ENCODE measurements around the gene CLK1. TPM values are rescaled to one million over a fixed set of nuclear protein-coding genes. Genes with fewer than 3 reads are reported as not detected.

CLK1 gene
- total RNA-seq, 2 experiments from 2014 or later: 74.9 to 104 TPM

DNA sequence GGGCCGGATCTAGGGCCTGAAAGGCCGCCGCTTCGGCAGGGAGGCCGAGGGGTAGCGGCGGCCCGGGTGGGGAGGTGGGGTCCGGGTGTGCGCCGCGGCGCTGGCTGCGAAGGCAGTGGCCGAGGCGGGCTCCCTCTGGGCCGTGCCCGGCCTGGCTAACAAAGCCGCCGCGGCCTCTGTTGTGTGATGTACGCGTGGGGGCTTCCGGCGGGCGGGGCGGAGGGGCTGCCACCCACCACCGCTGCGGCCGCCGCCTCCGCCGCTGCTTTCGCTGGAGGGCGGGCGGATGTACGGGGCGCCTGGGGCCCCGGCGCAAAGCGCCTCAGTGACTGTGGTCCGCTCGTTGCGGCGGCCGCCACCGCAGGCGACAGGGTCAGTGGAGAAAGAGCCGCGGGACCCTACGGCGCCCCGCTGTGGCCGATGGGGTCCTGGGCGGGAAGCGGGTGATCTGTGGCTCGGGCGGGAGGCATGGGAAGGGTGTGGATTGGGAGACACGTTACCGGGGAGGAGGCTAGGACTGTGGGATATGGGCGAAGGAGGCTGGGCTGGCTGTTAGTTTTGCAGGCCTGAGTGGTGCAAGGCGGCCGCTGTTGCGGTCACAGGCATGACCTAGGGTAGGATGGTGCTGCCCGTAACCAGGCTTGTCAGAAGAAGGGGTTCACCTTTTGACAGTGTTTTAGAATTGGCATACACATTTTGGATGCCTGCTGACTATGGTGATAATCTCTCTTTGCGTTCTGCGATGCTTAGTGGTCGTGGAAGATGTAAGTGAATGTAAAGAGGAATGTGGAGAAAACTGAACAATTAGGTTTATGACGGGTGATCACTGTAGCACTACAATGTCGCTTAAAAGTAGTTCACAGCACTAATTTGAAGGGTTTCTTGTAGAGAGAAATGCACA is 52.1 kb downstream of the CLK1 start:
- no peaks in the 10 kb centered on the region for H3K9me3 ChIP-seq (ENCODE audit: low read length)
- H3K27ac ChIP-seq (ENCODE audit: low read depth, low read length, poor library complexity, severe bottlenecking): peak overlapping the region; percentile 78
- H3K4me2 ChIP-seq (ENCODE audit: low read length): peak overlapping the region; percentile 81
- peak overlapping the region; percentile 93 for H3K4me3 ChIP-seq (ENCODE audit: low read depth, low read length, poor library complexity, severe bottlenecking)
- H3K4me1 ChIP-seq (ENCODE audit: insufficient read depth, low read length, poor library complexity, severe bottlenecking): peaks cover 28% of the 10 kb centered on the region
- DNase-seq (ENCODE audit: low spot score): peak; percentile 77
- peak overlapping the region; percentile 55 for H2AFZ ChIP-seq (ENCODE audit: low read length)
- H3K36me3 ChIP-seq (ENCODE audit: insufficient read depth, low read length): peaks cover 50% of the 10 kb centered on the region
- peaks cover 25% of the 10 kb centered on the region for H4K20me1 ChIP-seq (ENCODE audit: insufficient read depth, low read length)
- POLR2A ChIA-PET: interaction anchor here (1.0 to 1.5 kb wide), 2 partner anchors 51 to 99 kb away, joined by 3 to 8 read pairs; no protein-coding TSS in a partner anchor
- H3K79me2 ChIP-seq (ENCODE audit: insufficient read depth, low read depth, low read length): peaks cover 45% of the 10 kb centered on the region
- H3K9me2 ChIP-seq (ENCODE audit: insufficient read depth, low read length): no peaks in the 10 kb centered on the region
- intact Hi-C loops (cut with micrococcal nuclease; ENCODE audit: unreplicated experiment): loop anchor here (1.0 to 5.0 kb wide), 6 partner anchors 50 to 640 kb away; partner anchors contain the start of genes NIF3L1, PPIL3, SGO2 and STRADB
- no TSS peak for BruUV-seq (replicated peaks)
- CTCF ChIA-PET (ENCODE audit: unreplicated experiment): no interaction called here
- no peak for TF ChIP-seq EZH2phosphoT487 (IDR thresholded peaks at IDR 0.05; ENCODE audit: borderline replicate concordance, low read depth, low read length)
- TF ChIP-seq, protein P1, sequence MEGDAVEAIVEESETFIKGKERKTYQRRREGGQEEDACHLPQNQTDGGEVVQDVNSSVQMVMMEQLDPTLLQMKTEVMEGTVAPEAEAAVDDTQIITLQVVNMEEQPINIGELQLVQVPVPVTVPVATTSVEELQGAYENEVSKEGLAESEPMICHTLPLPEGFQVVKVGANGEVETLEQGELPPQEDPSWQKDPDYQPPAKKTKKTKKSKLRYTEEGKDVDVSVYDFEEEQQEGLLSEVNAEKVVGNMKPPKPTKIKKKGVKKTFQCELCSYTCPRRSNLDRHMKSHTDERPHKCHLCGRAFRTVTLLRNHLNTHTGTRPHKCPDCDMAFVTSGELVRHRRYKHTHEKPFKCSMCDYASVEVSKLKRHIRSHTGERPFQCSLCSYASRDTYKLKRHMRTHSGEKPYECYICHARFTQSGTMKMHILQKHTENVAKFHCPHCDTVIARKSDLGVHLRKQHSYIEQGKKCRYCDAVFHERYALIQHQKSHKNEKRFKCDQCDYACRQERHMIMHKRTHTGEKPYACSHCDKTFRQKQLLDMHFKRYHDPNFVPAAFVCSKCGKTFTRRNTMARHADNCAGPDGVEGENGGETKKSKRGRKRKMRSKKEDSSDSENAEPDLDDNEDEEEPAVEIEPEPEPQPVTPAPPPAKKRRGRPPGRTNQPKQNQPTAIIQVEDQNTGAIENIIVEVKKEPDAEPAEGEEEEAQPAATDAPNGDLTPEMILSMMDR (conservative IDR thresholded peaks at IDR 0.05; ENCODE audit: low read length): peak; percentile 76

DNA sequence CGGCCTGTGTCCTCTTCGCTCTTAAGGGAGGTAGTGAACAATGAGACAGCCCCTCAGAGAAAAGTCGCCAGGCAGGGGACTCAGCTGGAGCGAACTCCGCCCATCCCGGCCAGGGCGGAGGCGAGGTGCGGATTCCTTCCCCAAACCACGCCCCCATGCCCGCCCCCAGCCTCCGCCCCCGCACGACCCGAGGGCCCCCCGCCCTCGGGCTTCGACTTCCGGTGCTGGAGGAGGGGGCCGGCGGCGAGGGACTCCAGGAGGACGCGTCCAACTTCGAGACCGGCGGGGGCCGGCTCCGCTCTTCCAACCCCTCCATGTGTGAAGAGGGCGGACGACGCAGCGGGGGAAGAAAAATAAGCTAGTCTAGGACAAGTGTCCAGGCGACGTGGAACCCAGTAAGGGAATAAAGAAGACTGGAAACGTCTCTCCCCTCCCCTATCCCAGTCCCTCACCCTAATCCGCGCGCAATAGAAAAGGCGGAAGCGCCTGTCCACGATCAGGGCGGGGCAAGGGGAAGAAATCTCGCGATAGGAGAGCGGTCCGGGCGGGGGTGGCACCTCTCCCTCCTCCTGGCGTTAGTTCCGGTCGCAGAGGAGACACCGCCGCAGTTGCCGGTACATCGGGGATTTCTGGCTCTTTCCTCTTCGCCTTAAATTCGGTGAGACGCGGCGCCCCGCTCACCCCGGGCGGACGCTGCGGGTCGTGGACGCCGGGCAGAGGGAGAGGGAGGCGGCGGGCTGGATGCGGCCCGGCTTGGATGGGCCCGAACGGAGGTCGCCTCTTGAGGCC is 52.9 kb downstream of the CLK1 start, which contains the start of gene BZW1:
TSS of gene BZW1 (plus strand) at position 578 of the 789 bp plus-strand sequence. CDS start 1,308 bp downstream, outside the sequence.
- POLR2A ChIA-PET: interaction anchor here (1.0 kb wide), 1 partner anchor 98 kb away, joined by 8 read pairs; no protein-coding TSS in a partner anchor
- intact Hi-C loops (cut with micrococcal nuclease; ENCODE audit: unreplicated experiment): loop anchor here (1.0 to 5.0 kb wide), 7 partner anchors 51 to 641 kb away; partner anchors contain the start of genes CFLAR, NIF3L1, PPIL3 and SGO2
- H3K36me3 ChIP-seq (ENCODE audit: insufficient read depth, low read length): peaks cover 42% of the 10 kb centered on the region
- H3K4me2 ChIP-seq (ENCODE audit: low read length): peak within 1 kb of the TSS; percentile 90
- TF ChIP-seq, protein P1 (conservative IDR thresholded peaks at IDR 0.05; ENCODE audit: low read length): no peak
- TF ChIP-seq EZH2phosphoT487 (IDR thresholded peaks at IDR 0.05; ENCODE audit: borderline replicate concordance, low read depth, low read length): no peak
- DNase-seq (ENCODE audit: low spot score): peak; percentile 98
- CTCF ChIA-PET (ENCODE audit: unreplicated experiment): no interaction called here
- no TSS peak for BruUV-seq (replicated peaks)
- peak within 1 kb of the TSS; percentile 93 for H3K4me3 ChIP-seq (ENCODE audit: low read depth, low read length, poor library complexity, severe bottlenecking)
- H4K20me1 ChIP-seq (ENCODE audit: insufficient read depth, low read length): peaks cover 25% of the 10 kb centered on the region
- peak within 1 kb of the TSS; percentile 94 for H2AFZ ChIP-seq (ENCODE audit: low read length)
- no peaks in the 10 kb centered on the region for H3K9me3 ChIP-seq (ENCODE audit: low read length)
- H3K4me1 ChIP-seq (ENCODE audit: insufficient read depth, low read length, poor library complexity, severe bottlenecking): peaks cover 28% of the 10 kb centered on the region
- peaks cover 45% of the 10 kb centered on the region for H3K79me2 ChIP-seq (ENCODE audit: insufficient read depth, low read depth, low read length)
- no peaks in the 10 kb centered on the region for H3K9me2 ChIP-seq (ENCODE audit: insufficient read depth, low read length)
- H3K27ac ChIP-seq (ENCODE audit: low read depth, low read length, poor library complexity, severe bottlenecking): peak within 1 kb of the TSS; percentile 78
